Motor neuron (in vitro differentiated cells): ENCODE measurements around the gene ENTR1. TPM values are rescaled to one million over a fixed set of nuclear protein-coding genes. Genes with fewer than 3 reads are reported as not detected.
"Not testable (repeated sequence)": the region's sequence is repeated elsewhere in the genome, so short reads cannot be mapped to it uniquely, and the experiment has no call there.

Source experiments
- ATAC-seq, 8 experiments: fragments of 200-7000 bp; cut with Tn5 transposase; replicated peaks in 6 of 8; 2 replicates each; pipeline ENCODE4 v1.8.0; 2021; ENCODE audit warnings: mild to moderate bottlenecking in 8 of 8, moderate library complexity in 8 of 8
- H3K27ac ChIP-seq, 2 donors: fragments of 250-450 bp; sonication (Bioruptor Pico); 2 replicates each; pipeline ENCODE4 v1.9.0; 2021; ENCODE audit warnings: antibody characterized with exemption in 2 of 2, mild to moderate bottlenecking in 2 of 2, moderate library complexity in 1 of 2
- H3K4me1 ChIP-seq, 2 donors: fragments of 250-450 bp; sonication (Bioruptor Pico); replicated peaks in 1 of 2; 2 replicates each; pipeline ENCODE4 v1.6.1; 2021; ENCODE audit warnings: antibody characterized with exemption in 2 of 2, mild to moderate bottlenecking in 2 of 2, moderate library complexity in 1 of 2
- H3K4me3 ChIP-seq, 5 donors: fragments of 250-450 bp; sonication (Bioruptor Pico); 2 replicates each; pipeline ENCODE4 v1.9.0; 2021; ENCODE audit warnings: antibody characterized with exemption in 5 of 5, mild to moderate bottlenecking in 5 of 5, moderate library complexity in 4 of 5
- WGBS, 10 experiments: fragments of 450-650 bp; shearing (Covaris generic); methylation state at CpG; one replicate each; pipeline ENCODE4 v1.0.0; 2022; 5-methylcytosine and 5-hydroxymethylcytosine counted together
- in situ Hi-C, 9 experiments: fragments of 400-800 bp; cut with MboI; loops; one replicate each; pipeline ENCODE4 v1.15.0; 2021; ENCODE audit warnings: low sequenced_read_pairs in 9 of 9, low pct_unique_long_range_greater_than_20kb in 2 of 9; ENCODE audit not compliant: unreplicated experiment in 9 of 9
- total RNA-seq, 8 experiments: library from RNA; unstranded; fragments of 300-600 nt; gene quantifications; 2 replicates each; pipeline versions ENCODE4 v1.2.3 to v1.2.4, GENCODE V29; 2022

The ENTR1 gene
- total RNA-seq, 8 experiments from 2014 or later, result 15.9 to 97.7 (median 29.6) TPM

- ATAC-seq, result not testable (repeated sequence)
Observed at GRCh38 chr9:136405904-136406303, 4.5 kb downstream of the ENTR1 start.

GRCh38 chr9:136405481-136405880 is 4.9 kb downstream of the ENTR1 start:
- ATAC-seq, result no peak
- Histone ChIP-seq H3K4me3 (no peak overlapping the region), H3K27ac (no peak overlapping the region), H3K4me1 (peaks cover 9 to 11% of the 10 kb centered on the region in 2 donors)
- 20 to 100% (median 67%) methylated on average over 1 to 6 of the region's 7 CpGs; no CpG with 5 or more reads in 1 of the 10 experiments for WGBS, 10 experiments
- in situ Hi-C loops, result no loop called here

More at GRCh38 chr9:136405904-136406303, 4.5 kb downstream of the ENTR1 start:
- WGBS, 10 experiments, result 95 to 100% (median 100%) methylated on average over 2 to 7 of the region's 10 CpGs; no CpG with 5 or more reads in 7 of the 10 experiments
- H3K27ac ChIP-seq, H3K4me1 ChIP-seq, H3K4me3 ChIP-seq, in situ Hi-C loops: not testable (repeated sequence)

- in situ Hi-C loops, result no loop called here
- peaks cover 12 to 14% of the 10 kb centered on the region in 2 donors for H3K4me1 ChIP-seq
- H3K27ac ChIP-seq, result no peak overlapping the region
- no peak overlapping the region for H3K4me3 ChIP-seq
- no peak for ATAC-seq
- 95 to 100% (median 100%) methylated on average over 1 to 8 of the region's 14 CpGs; no CpG with 5 or more reads in 5 of the 10 experiments for WGBS, 10 experiments
Observed at GRCh38 chr9:136404801-136405136, 5.6 kb downstream of the ENTR1 start.

DNA sequence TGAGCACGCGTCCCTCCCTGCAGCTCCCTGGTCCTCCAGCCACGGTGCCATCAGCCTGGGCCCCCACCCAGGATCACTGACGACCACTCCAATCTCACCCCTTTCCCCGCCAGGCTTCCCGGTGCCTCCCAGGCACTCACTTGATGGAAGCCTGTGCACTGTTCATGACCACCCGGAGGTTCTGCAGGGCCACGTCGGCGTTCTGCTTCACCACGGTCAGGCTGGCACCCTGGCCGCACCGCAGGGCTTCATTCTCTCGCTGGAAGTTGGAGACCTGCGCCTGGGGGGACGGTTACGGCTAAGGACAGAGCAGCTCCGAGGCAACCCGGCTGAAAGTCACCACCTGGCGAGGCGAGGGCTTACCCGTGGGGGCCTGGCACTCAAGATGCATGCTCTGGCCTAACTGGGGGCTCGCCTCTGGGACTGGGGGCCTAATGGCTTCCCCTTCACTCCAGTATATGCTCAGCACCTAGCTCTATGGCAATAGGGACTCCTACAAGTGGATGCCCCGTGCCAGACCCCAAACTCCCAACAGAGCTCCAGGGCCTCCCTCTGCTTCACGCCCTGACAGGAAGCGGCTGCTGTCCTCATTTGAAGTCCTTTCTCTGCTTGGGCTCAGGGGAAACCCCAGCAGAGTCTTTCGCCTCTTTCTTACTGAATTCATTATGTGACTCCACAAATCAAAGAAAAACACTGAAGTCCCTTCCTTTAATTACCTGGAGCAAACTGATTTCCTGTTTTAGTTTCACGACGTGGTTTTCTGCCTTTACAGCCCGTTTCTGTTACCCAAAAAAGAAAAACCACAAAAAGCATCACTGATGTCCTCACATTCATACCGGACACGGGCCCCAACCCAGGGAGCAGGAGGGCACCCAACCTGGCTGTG is 6.3 kb downstream of the ENTR1 start:
- H3K27ac ChIP-seq, result no peak overlapping the region
- in situ Hi-C loops, result no loop called here
- peaks cover 8 to 9% of the 10 kb centered on the region in 2 donors for H3K4me1 ChIP-seq
- ATAC-seq, result no peak
- H3K4me3 ChIP-seq, result no peak overlapping the region
- 89 to 100% (median 93%) methylated on average over 2 to 9 of the region's 32 CpGs; no CpG with 5 or more reads in 3 of the 10 experiments for WGBS, 10 experiments

DNA sequence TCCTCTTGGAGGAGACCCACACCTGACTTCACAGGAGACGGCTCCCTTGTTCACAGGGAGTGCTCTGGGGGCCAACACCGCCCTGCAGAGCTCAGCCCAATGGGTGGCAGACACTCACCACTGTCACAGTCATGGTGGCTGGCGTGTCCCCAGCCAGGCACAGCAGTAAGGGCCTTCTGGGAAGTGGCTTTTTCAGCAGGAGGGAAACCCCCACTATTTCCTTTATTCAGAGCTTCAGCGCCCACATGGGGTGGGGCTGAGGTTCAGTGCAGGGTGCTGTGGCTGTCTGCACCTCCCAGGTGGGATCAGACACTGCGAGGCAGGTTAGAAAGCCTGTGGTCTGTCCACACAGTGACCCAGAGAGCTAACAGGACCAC is 6.9 kb downstream of the ENTR1 start:
- Histone ChIP-seq H3K4me1 (peaks cover 11 to 13% of the 10 kb centered on the region in 2 donors), H3K4me3 (no peak overlapping the region), H3K27ac (no peak overlapping the region)
- WGBS, 10 experiments, result no CpG with 5 or more reads among the region's 5 CpGs
- ATAC-seq, result no peak
- in situ Hi-C loops, result no loop called here

GRCh38 chr9:136402067-136402466 is 8.3 kb downstream of the ENTR1 start:
- H3K4me3 ChIP-seq, result no peak overlapping the region
- WGBS, 10 experiments, result 52 to 92% (median 80%) methylated on average over 1 to 9 of the region's 13 CpGs; no CpG with 5 or more reads in 3 of the 10 experiments
- ATAC-seq, result no peak
- peaks cover 11 to 15% of the 10 kb centered on the region in 2 donors for H3K4me1 ChIP-seq
- H3K27ac ChIP-seq, result no peak overlapping the region
- in situ Hi-C loops, result no loop called here

DNA sequence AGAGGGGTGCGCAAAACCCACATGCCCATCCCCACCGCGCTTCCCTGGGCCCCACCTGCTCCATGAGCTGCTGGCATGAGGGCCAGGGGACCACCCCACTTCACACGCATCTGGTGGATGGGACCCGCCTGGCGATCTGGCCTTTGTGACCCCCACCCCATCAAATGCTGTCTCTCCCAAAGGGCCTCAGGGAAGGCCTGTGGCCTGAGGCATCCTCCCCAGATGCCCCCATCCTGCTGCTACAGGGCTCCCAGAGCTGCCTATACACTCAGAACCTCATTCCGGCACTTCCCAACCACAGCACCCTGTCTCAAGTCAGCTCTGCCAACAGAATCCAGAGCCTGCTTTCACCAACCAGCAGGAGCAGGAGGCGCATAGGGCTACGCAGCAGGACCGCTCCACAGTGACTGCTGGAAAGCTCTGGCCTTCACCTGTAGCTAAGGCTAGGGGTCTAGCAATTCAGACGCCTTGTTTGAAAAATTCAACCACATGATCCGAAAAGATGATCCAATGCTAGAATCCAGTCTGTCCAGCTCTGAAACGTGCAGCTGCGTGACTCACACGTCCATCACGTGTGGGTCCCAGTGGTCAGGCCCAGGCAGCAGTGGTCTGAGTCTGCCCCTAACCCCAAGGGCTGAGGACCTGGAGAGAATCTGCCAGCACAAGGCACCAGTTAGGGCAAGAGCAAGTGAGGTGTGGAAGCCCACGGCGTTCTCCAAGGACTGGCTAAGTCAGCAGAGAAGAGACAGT is 9.1 kb downstream of the ENTR1 start:
- peaks cover 11 to 15% of the 10 kb centered on the region in 2 donors for H3K4me1 ChIP-seq
- WGBS, 10 experiments, result 60 to 100% (median 91%) methylated on average over 2 to 10 of the region's 18 CpGs; no CpG with 5 or more reads in 2 of the 10 experiments
- in situ Hi-C loops, result no loop called here
- H3K27ac ChIP-seq, result no peak overlapping the region
- no peak for ATAC-seq
- no peak overlapping the region for H3K4me3 ChIP-seq

- 0 to 30% (median 7%) methylated on average over 1 to 16 of the region's 71 CpGs; no CpG with 5 or more reads in 3 of the 10 experiments for WGBS, 10 experiments
- Histone ChIP-seq H3K4me3 (peak within 1 kb of the TSS; percentile 70 to 96 (median 95)), H3K4me1 (peaks cover 11 to 15% of the 10 kb centered on the region in 2 donors), H3K27ac (peak within 1 kb of the TSS; percentile 62 to 78)
- in situ Hi-C loops, result no loop called here
- peak; percentile 75 to 95 (median 90) for ATAC-seq
Observed at GRCh38 chr9:136400038-136400834, 10.2 kb downstream of the ENTR1 start, which contains the start of gene SNAPC4. Gene SNAPC4, minus strand, starts transcription at chr9:136400170. Its CDS starts 1,742 bp downstream, at chr9:136398428.

- peak overlapping the region; percentile 62 to 78 for H3K27ac ChIP-seq
- WGBS, 10 experiments, result 0 to 20% (median 2%) methylated on average over 1 to 10 of the region's 67 CpGs; no CpG with 5 or more reads in 2 of the 10 experiments
- peak overlapping the region; percentile 70 to 96 (median 95) for H3K4me3 ChIP-seq
- peaks cover 11 to 15% of the 10 kb centered on the region in 2 donors for H3K4me1 ChIP-seq
- peak; percentile 18 to 49 (median 36) for ATAC-seq
- in situ Hi-C loops, result no loop called here
Observed at GRCh38 chr9:136399176-136400037, 11.0 kb downstream of the ENTR1 start.

DNA sequence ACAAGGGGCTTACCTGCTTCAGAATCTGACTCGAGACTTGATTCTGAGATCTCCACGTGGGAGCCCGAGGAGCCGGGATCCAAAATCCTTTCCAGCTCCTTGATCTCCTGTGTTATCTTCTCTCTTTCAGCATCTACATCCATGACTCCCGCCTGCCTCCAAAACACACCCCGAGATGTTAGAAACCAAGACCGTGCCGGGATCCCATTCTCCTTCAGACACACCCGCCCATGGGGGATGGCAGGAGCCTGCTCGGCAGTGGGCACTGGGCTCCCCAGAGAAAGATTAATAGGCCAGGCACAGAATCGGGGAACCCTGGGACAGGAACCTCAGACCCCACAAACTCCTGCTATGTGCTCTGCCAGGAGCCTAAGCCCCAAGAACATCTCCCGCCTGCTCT is 12.1 kb downstream of the ENTR1 start:
- Histone ChIP-seq H3K27ac (no peak overlapping the region), H3K4me3 (peak overlapping the region in 1 of 5 donors; percentile 95), H3K4me1 (peaks cover 11 to 15% of the 10 kb centered on the region in 2 donors)
- in situ Hi-C loops, result no loop called here
- 85 to 100% (median 99%) methylated on average over 3 to 9 of the region's 12 CpGs; no CpG with 5 or more reads in 6 of the 10 experiments for WGBS, 10 experiments
- ATAC-seq, result no peak

DNA sequence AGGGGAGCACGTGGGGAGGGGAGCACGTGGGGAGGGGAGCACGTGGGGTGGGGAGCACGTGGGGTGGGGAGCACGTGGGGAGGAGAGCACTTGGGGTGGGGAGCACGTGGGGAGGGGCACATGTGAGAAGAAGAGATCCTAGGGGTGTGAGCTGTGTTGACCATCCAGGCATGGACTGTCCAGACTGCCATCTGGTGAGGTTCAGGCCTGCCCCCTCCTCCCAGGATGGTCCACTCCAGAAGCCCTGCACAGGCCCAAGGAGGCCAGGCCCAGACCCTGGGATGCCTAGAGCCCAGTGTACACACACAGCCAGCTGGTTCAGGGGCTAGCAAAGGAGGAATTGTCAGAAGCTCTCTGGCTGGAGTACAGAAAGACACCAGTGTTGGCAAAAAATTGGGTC is 12.8 kb downstream of the ENTR1 start:
- no peak for ATAC-seq
- in situ Hi-C loops, result no loop called here
- no peak overlapping the region for H3K4me3 ChIP-seq
- no peak overlapping the region for H3K27ac ChIP-seq
- peaks cover 11 to 15% of the 10 kb centered on the region in 2 donors for H3K4me1 ChIP-seq
- no CpG with 5 or more reads among the region's 6 CpGs for WGBS, 10 experiments

- ATAC-seq, result no peak
- Histone ChIP-seq H3K4me1 (peaks cover 11 to 15% of the 10 kb centered on the region in 2 donors), H3K27ac (no peak overlapping the region), H3K4me3 (no peak overlapping the region)
- WGBS, 10 experiments, result 80 to 100% (median 94%) methylated on average over 1 to 3 of the region's 4 CpGs; no CpG with 5 or more reads in 4 of the 10 experiments
- in situ Hi-C loops, result no loop called here
Observed at GRCh38 chr9:136396219-136396515, 14.2 kb downstream of the ENTR1 start.
